GM12801 (cell line): Measurements from ENCODE around the gene CADM4.

Source experiments
- CTCF ChIP-seq: IDR thresholded peaks from one replicate; pipeline ENCODE4 v1.5.1; 2011; ENCODE audit warnings: control low read depth; ENCODE audit not compliant: insufficient read length; ENCODE audit errors: extremely low read depth

CADM4 gene

GRCh38 chr19:43581467-43581866, 58.2 kb downstream of the CADM4 start:
- TF ChIP-seq CTCF, result no peak

GRCh38 chr19:43578787-43579186, 60.9 kb downstream of the CADM4 start:
- no peak for TF ChIP-seq CTCF

GRCh38 chr19:43575955-43576878, 63.4 kb downstream of the CADM4 start:
- no peak for TF ChIP-seq CTCF

GRCh38 chr19:43575156-43575950, 64.3 kb downstream of the CADM4 start, which contains the start of the genes PINLYP and XRCC1:
PINLYP (plus strand) TSS chr19:43575801; CDS start chr19:43577192, 1,391 bp downstream.
XRCC1 (minus strand) TSS chr19:43575527; CDS start chr19:43575458, 69 bp downstream.
- TF ChIP-seq CTCF, result no peak

- TF ChIP-seq CTCF, result no peak
Observed at GRCh38 chr19:43574424-43575155, 65.1 kb downstream of the CADM4 start.
